Spleen (tissue), 11 donors: ENCODE results near the gene ZDHHC5. TPM values are rescaled to one million over a fixed set of nuclear protein-coding genes. Genes with fewer than 3 reads are reported as not detected.

Experiments used
- DNase-seq: peaks from one replicate; pipeline ENCODE4 v3.0.0-alpha.2; 2020
- H3K27ac ChIP-seq, 8 donors: fragments of 200-600 bp; sonication (generic) in 7 of 8; 1 replicate in 4 of 8; 2 replicates in 4 of 8; pipeline versions ENCODE4 v1.5.0 to v1.8.0; 2016 to 2021; ENCODE audit warnings: inconsistent platforms in 4 of 8, mild to moderate bottlenecking in 4 of 8, moderate library complexity in 1 of 8
- H3K27me3 ChIP-seq, 7 donors: fragments of 200-600 bp; sonication (generic) in 6 of 7; replicated peaks in 1 of 7; 1 replicate in 4 of 7; 2 replicates in 3 of 7; pipeline versions ENCODE4 v1.5.0 to v1.8.0; 2016 to 2021; ENCODE audit warnings: inconsistent platforms in 3 of 7, mild to moderate bottlenecking in 1 of 7
- H3K36me3 ChIP-seq, 6 donors: fragments of 200-600 bp; sonication (generic) in 5 of 6; 1 replicate in 4 of 6; 2 replicates in 2 of 6; pipeline versions ENCODE4 v1.5.0 to v1.8.0; 2016 to 2021; ENCODE audit warnings: inconsistent platforms in 2 of 6
- H3K4me1 ChIP-seq, 6 donors: fragments of 200-600 bp; sonication (generic) in 5 of 6; 1 replicate in 3 of 6; 2 replicates in 3 of 6; pipeline versions ENCODE4 v1.5.0 to v1.8.0; 2016 to 2021; ENCODE audit warnings: inconsistent platforms in 3 of 6
- H3K4me3 ChIP-seq, 8 donors: fragments of 200-600 bp; sonication (generic) in 7 of 8; 1 replicate in 4 of 8; 2 replicates in 4 of 8; pipeline versions ENCODE4 v1.5.0 to v1.8.0; 2016 to 2021; ENCODE audit warnings: inconsistent platforms in 4 of 8, mild to moderate bottlenecking in 4 of 8, moderate library complexity in 2 of 8
- H3K9me3 ChIP-seq, 8 donors: fragments of 200-600 bp; sonication (generic) in 7 of 8; 1 replicate in 4 of 8; 2 replicates in 4 of 8; pipeline versions ENCODE4 v1.5.0 to v1.8.0; 2016 to 2021; ENCODE audit warnings: inconsistent platforms in 4 of 8
- CTCF ChIP-seq, 11 experiments: fragments of 200-600 bp in 7 of 11; fragments of 450-650 bp in 4 of 11; sonication (generic) in 4 of 11; IDR thresholded peaks in 8 of 11; conservative IDR thresholded peaks in 3 of 11; 1 replicate in 7 of 11; 2 replicates in 4 of 11; pipeline versions ENCODE4 v1.4.0 to v1.8.0; 2016 to 2021; ENCODE audit warnings: antibody characterized with exemption in 11 of 11, inconsistent platforms in 4 of 11, mild to moderate bottlenecking in 1 of 11
- POLR2A ChIP-seq, 3 donors: fragments of 450-650 bp; IDR thresholded peaks; one replicate each; pipeline ENCODE4 v1.5.1; 2017; ENCODE audit warnings: antibody characterized with exemption in 3 of 3, mild to moderate bottlenecking in 1 of 3
- POLR2AphosphoS5 ChIP-seq, 3 donors: sonication (generic); formaldehyde crosslinking; IDR thresholded peaks; one replicate each; pipeline ENCODE4 v1.5.1; 2017; ENCODE audit warnings: antibody characterized with exemption in 3 of 3
- WGBS, 5 donors: extraction: QIAGEN DNeasy Blood & Tissue Kit in 3 of 5; methylation state at CpG; one replicate each; pipeline versions ENCODE4 v1.1.5 to v1.1.7; 2013 to 2018; 5-methylcytosine and 5-hydroxymethylcytosine counted together
- intact Hi-C: fragments of 100-400 bp; cut with DNase I; formaldehyde crosslinking; loops from one replicate; pipeline ENCODE4 v1.15.0; 2023; ENCODE audit warnings: low total_unique reads
- polyA plus RNA-seq, 3 donors: library from polyadenylated mRNA; stranded (reverse); fragments of 200-250 nt; gene quantifications; one replicate each; pipeline ENCODE4 v1.2.1, GENCODE V29; 2013
- total RNA-seq, 7 donors: library from RNA; depleted of rRNA in 3 of 7; stranded (reverse); fragments of >200 nt in 3 of 7; fragmentation: NEBNext Ultra II Directional in 4 of 7; extraction: Animal tissue kit (Norgen Biotek cat#: 25700) in 4 of 7; gene quantifications; one replicate each; pipeline versions ENCODE4 v1.1.0 to v1.2.1, GENCODE V29; 2016 to 2021
- donor health status: healthy with polysubstance abuse.
- donor health status: DM: no; HTN: no; CAD: no; lungs with moderate emphysema.
- donor health status: DM: no; HTN: no; CAD: no.
- donor health status: Bipolar disorder and iron deficiency.
- donor health status: healthy.
- donor health status: DM: no; HTN: no; CAD: no.
- donor health status: DM: yes; HTN: yes; CAD: no.

Gene ZDHHC5
- total and polyA plus RNA-seq, 10 donors = 14.0 to 58.0 (median 48.8) TPM

DNA sequence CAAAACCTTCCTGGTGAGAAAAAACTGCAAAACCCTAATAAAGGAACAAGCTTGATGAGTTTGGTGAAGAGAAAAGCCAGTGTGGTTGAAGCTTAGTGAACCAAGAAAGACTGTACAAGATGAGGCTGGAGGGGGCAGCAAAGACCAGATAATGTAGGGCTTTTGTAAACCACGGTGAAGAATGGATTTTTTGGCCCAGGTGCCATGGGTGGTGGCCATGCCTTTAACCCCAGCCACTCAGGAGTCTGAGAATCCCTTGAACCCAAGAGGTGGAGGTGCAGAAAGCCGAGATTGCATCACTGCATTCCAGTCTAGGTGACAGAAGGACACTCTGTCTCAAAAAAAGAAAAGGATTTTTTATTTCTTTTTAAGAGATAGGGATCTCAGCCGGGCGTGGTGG, 5.0 kb upstream of the ZDHHC5 start:
- Histone ChIP-seq H3K27ac (no peak overlapping the region), H3K4me1 (peaks cover 10 to 65% (median 29%) of the 10 kb centered on the region in 6 donors), H3K36me3 (peaks cover 11 to 46% (median 37%) of the 10 kb centered on the region in 6 donors), H3K9me3 (no peaks in the 10 kb centered on the region), H3K4me3 (no peak overlapping the region), H3K27me3 (no peaks in the 10 kb centered on the region)
- intact Hi-C loops = loop anchor here (10.0 kb wide), 1 partner anchor 132 kb away; no protein-coding TSS in a partner anchor
- WGBS, 5 donors = 71 to 77% (median 74%) methylated on average over 4 of the region's 4 CpGs
- DNase-seq = no peak
- TF ChIP-seq POLR2AphosphoS5 (IDR thresholded peaks at IDR 0.05) (no peak), POLR2A (IDR thresholded peaks at IDR 0.05) (no peak), CTCF (IDR thresholded peaks at IDR 0.05 in 8 of 11, conservative IDR thresholded peaks at IDR 0.05 in 3 of 11) (no peak)

DNA sequence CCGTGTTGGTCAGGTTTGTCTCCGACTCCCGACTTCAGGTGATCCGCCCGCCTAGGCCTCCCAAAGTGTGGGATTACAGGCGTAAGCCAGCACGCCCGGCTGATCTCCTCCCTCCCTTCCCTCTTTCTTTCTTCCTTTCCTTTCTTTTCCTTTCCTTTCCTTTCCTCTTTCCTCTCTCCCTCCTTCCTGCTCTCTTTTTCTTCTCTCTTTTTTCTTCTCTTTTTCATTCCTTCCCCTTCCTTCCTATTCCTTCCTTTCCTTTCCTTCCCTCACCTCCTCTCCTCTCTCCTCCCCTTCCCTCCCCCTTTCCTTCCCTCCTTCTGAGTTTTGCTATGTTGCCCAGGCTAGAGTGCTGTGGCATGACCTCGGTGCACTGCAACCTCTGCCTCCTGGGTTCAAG, 3.9 kb upstream of the ZDHHC5 start:
- Histone ChIP-seq H3K9me3 (no peaks in the 10 kb centered on the region), H3K4me1 (peaks cover 6 to 59% (median 22%) of the 10 kb centered on the region in 6 donors), H3K27ac (no peak overlapping the region), H3K4me3 (no peak overlapping the region), H3K27me3 (no peaks in the 10 kb centered on the region), H3K36me3 (peaks cover 11 to 45% (median 37%) of the 10 kb centered on the region in 6 donors)
- no peak for DNase-seq
- no peak for TF ChIP-seq POLR2AphosphoS5 (IDR thresholded peaks at IDR 0.05)
- no peak for TF ChIP-seq POLR2A (IDR thresholded peaks at IDR 0.05)
- no peak for TF ChIP-seq CTCF (IDR thresholded peaks at IDR 0.05 in 8 of 11, conservative IDR thresholded peaks at IDR 0.05 in 3 of 11)
- intact Hi-C loops = loop anchor here (10.0 kb wide), 1 partner anchor 131 kb away; no protein-coding TSS in a partner anchor
- 80 to 93% (median 84%) methylated on average over 9 of the region's 9 CpGs for WGBS, 5 donors

GRCh38 chr11:57667117-57667735, 688 bp upstream of the ZDHHC5 start:
- Histone ChIP-seq H3K9me3 (no peaks in the 10 kb centered on the region), H3K4me1 (peaks cover 20 to 60% (median 43%) of the 10 kb centered on the region in 6 donors), H3K27ac (peak overlapping the region; percentile 96 to 100 (median 98)), H3K27me3 (no peaks in the 10 kb centered on the region), H3K36me3 (peaks cover 1 to 22% (median 12%) of the 10 kb centered on the region in 6 donors), H3K4me3 (peak overlapping the region; percentile 75 to 99 (median 88))
- WGBS, 5 donors = 0% methylated on average over 25 to 29 of the region's 29 CpGs
- TF ChIP-seq CTCF (IDR thresholded peaks at IDR 0.05 in 8 of 11, conservative IDR thresholded peaks at IDR 0.05 in 3 of 11) = peak in 1 of 11 experiments; percentile 9
- TF ChIP-seq POLR2A (IDR thresholded peaks at IDR 0.05) = no peak
- peak in 2 of 3 donors; percentile 4 to 64 for TF ChIP-seq POLR2AphosphoS5 (IDR thresholded peaks at IDR 0.05)
- peak; percentile 97 for DNase-seq
- intact Hi-C loops = loop anchor here (10.0 kb wide), 1 partner anchor 128 kb away; no protein-coding TSS in a partner anchor

DNA sequence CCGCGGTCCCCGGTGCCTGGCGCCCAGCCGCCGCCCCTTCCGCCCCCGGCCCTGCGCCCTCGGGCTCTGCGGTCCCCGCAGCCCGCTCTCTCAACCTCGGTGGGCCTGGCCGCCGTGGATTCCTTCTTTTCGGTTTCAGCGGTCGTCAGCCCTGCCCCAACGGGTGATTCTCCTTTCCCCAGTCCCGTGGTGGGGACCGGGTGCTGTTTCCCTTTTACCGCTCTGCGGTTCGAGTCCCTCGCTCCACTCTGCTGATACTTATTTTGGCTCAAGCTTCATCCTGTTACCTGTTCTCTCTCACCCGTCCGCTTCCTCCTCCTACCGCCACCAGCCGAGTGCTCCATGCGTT, 494 bp downstream of the ZDHHC5 start:
- TF ChIP-seq POLR2AphosphoS5 (IDR thresholded peaks at IDR 0.05) (no peak), POLR2A (IDR thresholded peaks at IDR 0.05) (no peak), CTCF (IDR thresholded peaks at IDR 0.05 in 8 of 11, conservative IDR thresholded peaks at IDR 0.05 in 3 of 11) (no peak)
- DNase-seq = no peak
- Histone ChIP-seq H3K9me3 (no peaks in the 10 kb centered on the region), H3K4me1 (peaks cover 20 to 62% (median 47%) of the 10 kb centered on the region in 6 donors), H3K4me3 (peak overlapping the region; percentile 75 to 99 (median 88)), H3K36me3 (peaks cover 0 to 22% (median 17%) of the 10 kb centered on the region in 6 donors), H3K27me3 (no peaks in the 10 kb centered on the region), H3K27ac (peak overlapping the region; percentile 96 to 100 (median 98))
- WGBS, 5 donors = 0 to 2% (median 0%) methylated on average over 25 to 31 of the region's 31 CpGs
- intact Hi-C loops = loop anchor here (10.0 kb wide), 1 partner anchor 126 kb away; no protein-coding TSS in a partner anchor
